HG02759 (cell line): ENCODE results near the gene ISCA2.

Experiments
- ATAC-seq: cut with Tn5 transposase; IDR thresholded peaks from one replicate; pipeline ENCODE4 v1.9.1; 2021; ENCODE audit warnings: mild to moderate bottlenecking, moderate library complexity; ENCODE audit not compliant: unreplicated experiment

ISCA2 gene

DNA sequence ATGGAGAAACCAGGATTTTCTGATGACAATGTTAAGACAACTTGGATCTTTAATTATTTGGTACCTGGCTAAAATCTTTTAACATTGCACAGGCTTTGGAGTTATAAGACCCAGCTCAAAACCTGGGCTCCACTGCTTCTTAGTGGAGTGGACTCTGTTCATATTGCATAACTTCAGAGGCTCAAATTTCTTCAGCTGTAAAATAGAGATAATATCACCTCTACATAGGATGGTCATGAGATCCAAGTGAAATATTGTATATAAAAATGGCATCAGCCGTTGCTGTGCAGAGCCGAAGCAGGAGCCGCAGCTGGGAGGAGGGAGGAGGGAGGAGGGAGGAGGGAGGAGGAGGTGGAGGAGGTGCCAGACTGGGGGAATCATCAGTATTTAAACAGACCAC lies 11.0 kb upstream of the ISCA2 start:
- ATAC-seq, result no peak

DNA sequence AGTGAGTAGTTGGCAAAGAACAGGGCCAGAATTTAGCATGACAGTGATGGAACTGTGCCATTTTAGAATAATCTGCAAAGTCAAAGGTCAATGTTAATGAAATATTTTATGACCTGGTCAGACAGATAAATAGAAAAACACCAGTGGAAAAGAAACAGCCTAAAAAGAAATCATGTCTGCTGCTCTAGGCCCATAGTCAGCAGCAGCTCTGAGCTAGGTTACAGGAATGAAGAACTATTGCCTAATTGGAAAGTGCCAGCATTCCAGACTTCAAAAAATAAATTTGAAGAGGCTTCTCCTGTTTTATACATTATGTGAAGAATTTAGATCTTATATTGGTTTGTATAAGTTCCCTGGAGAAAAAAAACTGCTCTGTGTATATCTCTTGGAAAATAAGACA lies 10.2 kb upstream of the ISCA2 start:
- no peak for ATAC-seq

DNA sequence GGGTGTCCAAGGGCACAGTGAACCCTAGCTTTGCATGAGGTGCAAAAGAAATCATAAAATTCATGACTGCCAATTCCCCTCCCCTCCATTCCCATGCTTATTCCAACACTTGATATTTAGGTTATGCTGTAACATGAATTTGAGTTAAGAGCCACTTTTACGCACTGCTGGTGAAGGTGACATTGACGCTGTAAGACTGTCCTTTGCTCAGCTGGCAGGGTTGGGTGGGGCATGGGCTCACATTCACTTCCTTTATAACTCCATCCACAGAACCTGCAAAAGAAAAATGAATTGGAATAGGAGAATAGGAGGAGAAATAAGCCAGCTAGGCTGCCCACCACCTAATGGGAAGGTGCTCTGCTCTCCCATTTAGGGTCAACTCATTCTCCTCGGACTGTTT lies 7.4 kb upstream of the ISCA2 start:
- ATAC-seq, result no peak

DNA sequence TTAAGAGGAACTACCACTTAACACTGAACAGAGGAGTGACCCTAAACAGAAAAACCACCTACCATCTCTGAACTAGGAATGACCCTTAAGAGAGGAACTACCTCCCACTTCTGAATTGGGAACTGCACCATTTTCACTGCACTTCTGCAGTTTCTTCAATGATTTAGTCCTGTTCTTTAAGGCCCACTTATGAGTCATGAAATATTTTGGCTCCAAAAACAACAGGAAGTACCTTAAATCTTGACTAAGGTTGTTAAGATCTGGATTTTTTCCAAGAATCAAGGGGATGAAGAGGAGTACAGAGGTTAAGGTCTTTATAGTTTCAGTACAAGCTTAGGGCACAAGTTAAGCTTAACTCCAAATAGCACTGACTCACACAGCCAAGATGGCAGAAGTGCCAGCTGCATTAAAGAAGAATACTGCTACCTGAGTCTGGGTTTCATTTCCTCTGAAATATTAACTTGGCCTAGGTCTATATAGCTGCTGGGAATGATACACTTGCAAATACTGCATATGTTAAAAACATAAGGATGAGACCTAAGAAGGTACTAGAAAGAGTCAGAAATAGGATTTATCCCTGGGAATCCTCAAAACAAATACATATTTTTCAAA lies 4.7 kb upstream of the ISCA2 start:
- no peak for ATAC-seq

DNA sequence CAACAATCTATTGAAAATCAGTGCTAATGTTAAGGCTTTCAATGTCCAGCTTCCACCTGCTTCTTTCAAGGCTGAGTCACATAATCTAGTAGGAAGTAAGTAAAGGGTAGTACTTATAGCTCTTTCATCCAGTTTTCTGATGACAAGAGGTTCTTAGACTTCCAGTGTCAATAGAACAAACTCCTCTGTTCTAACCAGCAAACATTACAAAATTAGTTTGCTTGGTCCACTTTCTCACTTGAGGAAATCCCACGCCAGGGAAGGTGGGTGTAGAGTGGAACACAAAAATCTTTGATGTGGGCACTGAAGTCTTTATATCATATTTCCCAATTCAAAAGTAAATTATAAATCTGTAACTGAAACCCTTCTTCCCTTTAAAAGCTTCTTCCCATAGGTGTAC lies 3.1 kb upstream of the ISCA2 start:
- ATAC-seq, result no peak

DNA sequence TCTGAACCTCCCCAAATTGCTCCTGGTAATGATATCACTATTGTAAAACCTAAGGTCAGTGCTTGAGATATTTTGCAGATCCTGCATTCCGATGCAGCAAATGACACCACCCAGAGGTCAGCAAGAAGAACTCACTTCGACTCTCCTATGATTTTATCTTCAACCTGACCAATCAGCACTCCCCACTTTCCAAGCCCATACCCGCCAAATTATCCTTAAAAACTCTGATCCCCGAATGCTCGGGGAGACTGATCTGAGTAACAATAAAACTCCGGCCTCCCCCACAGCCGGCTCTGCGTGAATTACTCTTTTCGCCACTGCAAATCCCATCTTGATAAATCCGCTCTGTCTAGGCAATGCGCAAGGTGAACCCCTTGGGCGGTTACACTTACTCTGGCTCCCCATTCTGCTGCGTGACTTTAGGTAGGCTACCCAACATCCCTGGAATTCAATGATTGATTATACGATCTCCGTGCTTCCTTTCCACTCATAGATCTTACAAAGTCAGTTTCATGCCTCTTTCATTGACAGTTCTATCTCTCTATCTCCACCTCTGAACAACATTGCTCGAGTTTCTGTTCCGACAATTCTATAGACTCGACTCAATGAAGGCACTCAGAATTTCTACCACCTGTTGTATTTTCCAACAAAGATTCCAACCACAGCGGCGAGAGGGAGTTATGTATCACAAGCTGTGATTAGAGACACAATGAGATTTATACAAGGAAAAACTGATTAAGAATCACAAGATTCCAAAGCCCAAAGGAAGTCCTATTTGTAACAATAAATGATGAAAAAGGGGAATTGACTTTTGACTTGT lies 1.4 kb upstream of the ISCA2 start:
- ATAC-seq, result no peak

DNA sequence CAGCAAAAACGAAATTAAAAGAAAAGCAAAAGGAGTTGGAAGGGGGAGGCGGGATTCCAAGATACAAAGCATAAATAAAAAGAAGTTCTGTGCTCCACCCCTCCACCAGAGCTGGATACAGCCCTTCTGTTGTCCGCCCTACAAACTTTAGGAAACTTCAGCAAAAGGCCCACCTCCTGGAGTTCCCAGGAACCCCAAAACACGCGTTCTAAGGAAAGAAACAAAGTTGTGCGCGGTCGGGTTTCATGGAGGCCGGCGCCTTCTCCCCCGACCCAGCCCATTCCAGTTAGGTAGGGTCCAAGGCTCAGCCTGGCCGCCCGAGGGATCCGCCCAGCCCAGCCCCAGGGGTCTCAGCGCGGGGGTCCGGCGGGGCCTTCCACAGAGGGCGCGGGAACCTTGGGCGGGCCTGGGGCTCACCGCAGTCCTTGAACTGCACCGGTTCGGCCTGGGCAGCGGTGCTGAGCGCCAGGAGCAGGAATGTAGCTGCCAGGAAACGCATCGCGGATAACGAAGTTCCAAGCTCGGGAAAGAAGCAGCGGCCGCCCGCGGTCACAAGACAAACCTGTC lies 706 bp upstream of the ISCA2 start, which contains the start of gene NPC2:
NPC2 (minus strand) TSS at position 530 of the 567 bp plus-strand sequence; CDS start at position 499, 31 bp downstream.
- ATAC-seq, result peak; percentile 14

DNA sequence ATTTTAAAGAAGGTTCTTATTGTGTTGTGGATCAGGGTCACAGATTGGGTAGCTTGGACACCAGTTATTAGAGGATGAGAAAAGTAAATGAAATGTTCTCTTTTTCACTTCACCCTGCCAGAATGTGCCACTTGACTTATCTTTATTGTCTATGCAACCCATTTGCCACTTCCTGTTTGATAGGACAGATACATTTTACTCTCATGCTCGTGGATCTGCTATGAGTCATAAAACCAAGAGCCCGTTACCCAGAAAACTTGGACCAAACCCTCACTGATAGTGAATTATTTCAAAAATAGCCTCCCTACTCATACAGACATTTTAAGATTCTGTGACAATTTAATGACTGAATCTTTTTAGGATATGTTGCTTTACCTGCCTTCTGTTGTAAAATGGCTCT lies 1.8 kb downstream of the ISCA2 start:
- ATAC-seq, result no peak

DNA sequence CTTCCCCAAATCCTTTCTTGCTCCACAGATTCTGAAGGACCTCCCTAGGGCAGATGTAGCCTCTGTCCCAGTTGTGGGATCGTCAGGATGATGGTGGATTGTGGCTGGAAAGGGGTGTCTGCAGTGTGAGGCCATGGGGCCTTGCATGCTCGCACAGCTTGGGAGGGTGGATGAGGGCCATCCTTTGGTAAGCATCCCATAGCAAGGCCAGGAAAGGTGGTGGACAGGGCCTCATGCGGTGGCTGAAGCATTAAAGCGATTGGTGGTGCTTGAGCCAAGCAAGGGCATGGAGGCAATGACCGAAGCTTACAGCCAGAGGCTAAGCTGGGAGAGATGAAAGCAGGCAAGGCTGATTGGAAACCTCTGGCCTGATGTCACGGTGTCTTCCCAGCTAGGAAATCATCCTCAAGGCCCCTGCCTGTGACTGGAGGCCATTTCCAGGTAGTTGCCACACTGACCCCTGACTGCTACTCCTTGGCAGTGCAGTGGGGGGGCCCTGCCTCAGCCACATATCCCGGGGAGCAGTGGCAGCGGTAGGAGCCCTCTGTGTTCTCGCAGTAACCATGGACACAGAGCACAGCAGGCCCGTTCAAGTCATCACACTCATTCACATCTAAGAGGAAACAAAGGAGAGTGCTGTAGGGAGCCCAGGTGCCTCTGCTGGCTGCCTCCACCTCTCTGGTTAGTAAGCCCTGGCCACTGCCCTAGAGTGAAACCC lies 7.0 kb downstream of the ISCA2 start:
- ATAC-seq, result no peak

DNA sequence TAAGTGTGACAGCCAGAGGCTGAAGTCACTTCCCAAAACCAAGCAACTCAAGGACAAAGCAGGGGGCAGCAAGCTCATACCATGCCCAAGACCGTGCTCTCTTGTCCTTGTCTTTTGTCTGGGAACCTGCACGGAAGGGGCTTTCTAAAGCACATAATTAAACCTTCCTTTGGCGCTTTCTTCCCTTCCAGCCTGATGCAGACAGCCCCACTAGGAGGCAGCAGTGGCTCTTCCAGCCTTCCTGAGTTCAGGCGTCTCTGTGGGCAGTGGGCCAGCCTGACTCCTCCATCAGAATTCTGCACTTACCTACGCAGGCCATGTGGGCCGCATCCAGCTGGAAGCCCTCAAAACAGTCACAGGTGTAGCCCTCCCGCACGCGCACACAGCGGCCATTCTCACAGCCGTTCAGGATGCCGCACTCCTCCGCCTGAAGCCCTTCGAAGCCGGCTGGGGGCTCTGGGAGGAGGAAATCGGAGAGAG lies 7.6 kb downstream of the ISCA2 start:
- ATAC-seq, result no peak

DNA sequence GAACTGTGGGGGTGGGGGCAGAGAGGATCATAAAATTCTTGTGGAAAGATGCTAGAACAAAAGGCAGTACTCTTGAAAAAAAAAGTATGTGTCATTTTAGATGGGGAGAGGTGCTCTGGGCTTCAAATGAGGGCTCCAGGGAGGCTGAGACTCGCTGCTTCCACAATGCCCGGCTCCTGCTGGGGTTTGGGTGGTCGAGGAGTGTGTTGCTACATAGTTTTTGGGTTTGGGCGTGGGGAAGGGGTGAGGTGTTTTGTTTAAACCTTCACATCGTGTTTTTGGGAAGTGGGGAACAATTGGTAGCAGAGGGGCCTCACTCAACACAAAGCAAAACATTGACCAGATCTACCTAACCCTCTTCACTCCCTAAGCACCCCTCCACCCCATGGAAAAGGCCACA lies 8.1 kb downstream of the ISCA2 start:
- no peak for ATAC-seq

DNA sequence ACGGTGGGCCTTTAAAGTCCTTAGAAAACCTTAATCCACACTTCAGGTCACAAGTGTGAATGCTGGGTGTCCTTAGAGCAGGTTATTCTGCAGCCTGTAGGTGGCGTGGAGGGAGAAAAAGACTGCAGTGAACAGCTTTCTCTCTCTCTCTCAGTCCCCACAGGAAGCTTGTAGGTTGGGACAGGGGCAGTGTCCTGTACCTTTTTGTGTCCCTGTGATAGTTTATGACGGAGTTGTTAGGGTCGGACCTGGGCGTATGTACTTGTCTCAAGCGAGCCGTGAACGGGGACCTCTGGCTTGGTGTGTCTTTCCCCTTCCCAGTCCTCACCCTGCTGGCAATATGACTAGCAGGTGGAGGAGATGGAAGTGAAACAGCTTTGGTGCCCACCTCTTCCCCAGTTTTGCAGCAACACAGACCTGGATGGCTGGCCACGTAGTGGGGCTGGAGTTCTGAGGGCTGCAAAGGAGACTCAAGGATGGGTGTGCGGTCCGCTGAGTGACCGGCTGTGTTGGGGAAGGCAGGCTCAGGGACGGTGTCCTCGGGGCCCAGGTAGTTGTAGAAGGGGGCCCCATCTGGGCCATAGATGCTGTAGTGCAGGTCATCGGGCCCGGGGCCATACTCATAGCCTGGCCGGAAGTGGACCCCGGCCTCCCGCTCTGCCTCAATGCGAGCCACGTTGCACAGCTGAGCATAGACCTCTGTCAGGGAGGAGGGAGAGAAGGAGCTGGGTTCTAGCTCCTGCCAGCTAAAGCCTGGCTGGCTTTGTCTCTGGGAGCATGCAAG lies 8.9 kb downstream of the ISCA2 start:
- no peak for ATAC-seq

DNA sequence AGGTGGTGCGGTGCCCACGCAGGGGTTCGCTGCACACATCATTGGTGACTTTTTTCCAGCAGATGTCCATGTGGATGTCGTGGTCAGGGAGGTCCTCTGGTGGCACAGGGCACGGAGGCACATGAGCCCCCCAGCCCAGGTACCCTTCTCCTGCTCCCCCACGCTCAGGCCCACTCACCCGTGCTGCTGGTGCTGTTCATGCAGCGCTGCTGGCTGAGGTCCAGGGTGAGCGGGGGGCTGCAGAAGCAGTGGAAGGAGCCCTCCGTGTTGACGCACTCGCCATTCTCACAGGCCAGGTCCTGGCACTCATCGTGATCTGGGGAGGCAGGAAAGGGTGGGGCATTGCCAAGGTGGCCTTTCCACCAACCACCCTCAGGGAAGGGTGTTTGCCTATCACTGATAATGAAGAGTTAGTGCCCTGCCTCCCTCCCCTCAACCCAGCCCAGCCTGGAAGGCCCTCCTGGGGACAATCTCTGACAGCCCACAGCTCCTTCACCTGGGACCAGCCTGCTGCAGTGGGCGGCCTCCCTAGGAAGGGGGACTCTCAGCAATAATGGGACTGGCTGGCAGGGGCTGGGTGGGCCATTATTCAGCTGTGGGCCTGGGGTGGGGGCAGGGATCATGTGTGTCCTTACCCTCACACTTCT lies 9.8 kb downstream of the ISCA2 start:
- ATAC-seq, result no peak

DNA sequence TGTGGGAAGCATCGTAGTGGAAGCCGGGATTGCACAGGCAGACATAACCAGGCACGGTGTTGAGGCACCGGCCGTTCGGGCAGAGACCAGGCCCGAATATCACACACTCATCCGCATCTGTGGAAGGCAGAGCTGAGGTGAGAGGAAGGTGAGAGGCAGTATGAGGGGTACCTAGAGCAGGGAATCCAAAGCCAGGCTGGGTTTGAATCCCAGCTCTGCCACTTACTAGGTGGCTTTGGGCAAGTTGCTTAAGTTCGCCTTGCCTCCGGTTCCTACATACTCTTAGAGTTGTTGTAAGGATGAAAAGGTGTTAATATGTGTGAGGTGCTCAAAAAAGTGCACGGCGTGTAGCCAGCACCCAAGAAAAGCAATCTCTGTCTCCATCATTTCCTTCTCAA lies 10.4 kb downstream of the ISCA2 start:
- no peak for ATAC-seq

DNA sequence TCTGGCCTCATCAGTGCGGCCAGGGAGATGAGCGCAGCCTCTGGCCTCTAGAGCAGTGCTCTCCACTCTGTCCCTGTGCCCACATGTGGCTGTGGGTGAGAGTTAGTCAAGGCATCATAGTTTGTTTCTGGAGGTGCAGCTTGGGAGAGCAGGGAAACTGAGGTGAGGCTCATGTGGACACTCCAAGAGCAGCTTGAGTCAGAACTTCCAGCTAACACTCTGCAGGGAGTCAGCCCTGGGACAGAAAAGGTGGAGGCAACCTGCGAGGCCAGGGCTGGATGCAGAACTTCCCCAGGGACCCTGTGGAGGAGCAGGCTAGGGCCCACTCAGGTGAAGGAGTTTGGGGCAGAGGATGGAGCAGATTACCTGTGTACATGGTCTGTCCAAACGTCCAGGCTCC lies 10.8 kb downstream of the ISCA2 start:
- no peak for ATAC-seq

DNA sequence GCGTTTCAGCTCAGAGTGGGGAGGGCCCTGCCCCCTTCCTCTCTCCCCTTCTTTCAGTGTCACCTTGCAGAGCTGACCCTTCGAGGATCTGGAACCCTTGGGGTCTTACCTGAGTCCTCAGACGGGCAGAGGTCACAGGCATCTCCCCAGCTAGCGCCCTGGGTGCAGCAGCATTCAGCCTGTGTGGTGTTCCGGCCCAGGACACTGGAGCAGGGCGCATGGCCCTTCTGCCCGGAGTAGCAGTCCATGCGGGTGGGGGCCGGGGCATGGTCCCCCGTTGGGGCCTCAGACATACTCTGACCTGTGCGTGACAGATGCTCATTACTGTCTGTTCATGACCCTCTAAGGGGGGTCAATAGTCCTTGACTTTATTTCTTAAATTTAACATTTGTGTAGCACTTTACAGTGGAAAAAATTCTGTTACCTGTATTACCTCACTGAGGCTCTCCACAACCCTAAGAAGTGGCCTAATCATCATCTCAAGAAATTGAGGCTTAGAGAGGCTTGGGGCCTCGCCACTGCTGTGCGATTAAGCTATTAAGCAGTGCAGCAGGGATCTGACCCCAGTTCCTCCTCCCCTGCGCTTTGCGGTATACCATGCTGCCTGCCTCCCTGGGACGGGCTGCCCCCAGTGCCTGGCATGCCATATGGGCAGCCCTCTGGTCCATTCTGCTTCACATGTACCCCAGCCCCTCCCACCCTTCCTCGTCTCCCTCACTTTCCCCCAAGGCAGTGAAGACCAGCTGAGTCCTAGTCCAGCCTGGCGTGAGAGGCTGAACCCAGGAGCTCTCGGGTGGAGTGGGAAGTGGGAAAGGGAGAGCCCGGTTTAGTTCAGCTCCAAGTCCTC lies 11.5 kb downstream of the ISCA2 start:
- no peak for ATAC-seq

DNA sequence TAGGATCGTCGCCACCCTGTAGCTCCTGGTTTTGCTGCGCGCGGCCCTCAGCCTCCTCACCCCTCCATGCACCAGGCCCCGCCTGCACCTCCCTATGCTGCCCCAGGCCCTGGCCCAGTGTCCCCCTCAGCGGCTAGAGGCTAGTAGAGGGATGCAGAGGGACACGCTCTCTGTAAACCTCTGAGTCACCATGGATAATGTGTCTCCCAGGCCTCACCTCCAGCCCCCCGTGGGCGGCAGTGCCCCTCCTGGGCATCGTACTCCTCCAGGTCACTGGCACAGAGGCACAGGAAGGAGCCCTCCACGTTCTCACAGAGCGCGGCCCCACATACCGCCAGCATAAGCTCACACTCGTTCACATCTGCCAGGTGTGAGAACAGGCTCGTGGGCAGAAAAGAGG lies 12.3 kb downstream of the ISCA2 start:
- no peak for ATAC-seq

DNA sequence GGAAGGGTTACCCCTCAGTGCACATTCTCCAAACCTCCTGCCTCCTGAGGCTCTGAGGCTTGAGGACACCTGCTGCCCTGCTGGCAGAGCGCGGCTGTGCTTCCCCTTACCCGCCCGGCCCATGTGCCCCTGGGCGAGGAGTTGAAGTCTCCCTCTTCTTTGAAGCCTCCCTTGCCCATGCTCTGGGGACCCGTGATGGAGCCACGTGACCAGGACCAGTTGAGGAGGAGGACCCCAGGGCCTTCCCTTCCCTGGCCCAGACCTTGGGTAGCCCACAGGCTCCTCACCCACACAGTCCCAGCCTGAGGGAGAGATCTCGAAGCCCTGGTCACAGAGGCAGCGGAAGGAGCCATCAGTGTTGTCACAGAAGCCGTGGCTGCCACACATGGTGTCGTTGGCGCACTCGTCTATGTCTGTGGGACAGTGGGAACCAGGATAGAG lies 12.9 kb downstream of the ISCA2 start:
- ATAC-seq, result no peak

DNA sequence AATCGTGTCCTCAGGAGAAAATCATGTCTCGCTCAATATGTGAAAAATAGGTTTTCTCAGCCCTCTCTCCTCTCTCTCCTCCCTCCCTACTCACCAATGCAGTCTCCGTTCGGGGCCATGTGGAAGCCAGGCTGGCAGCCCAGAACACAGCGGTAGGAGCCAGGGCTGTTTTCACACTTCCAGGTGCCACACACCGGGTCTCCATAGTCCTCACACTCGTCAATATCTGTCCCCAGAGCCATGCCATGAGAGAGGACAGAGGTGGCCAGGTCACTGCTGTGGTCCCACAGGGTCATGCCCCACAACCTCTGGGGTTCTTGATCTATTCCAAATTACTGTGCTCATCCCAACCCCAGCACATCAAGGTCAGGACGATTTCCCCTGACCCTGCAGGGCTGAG lies 13.5 kb downstream of the ISCA2 start:
- no peak for ATAC-seq
